ENCODE data around the gene STOML1. TPM values are rescaled to one million over a fixed set of nuclear protein-coding genes. Genes with fewer than 3 reads are reported as not detected.

The STOML1 gene
- total and polyA plus RNA-seq, 10 of the 15 experiments (the other 5 are each of a cell fraction or from before 2014, with no cell fraction given): 0.14 to 13.6 (median 8.3) TPM

DNA sequence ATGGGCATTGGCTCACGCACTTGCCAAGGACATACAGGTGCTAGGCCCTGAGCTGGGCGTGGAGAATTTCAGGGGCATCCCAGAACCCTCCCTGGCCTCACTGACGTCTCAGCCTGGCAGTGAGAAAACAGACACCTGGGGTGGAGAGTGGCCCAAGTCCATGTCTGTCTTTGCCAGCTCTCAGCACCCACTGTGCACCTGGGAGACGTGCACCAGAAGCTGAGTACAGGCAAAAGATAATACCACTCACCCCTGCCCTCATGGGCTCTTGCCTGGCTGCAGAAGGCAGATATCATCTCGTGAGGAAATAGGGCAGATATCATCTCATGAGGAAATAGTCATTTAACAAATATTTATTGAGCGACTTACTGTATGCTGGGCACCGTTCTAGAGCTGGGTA is 57.8 kb downstream of the STOML1 start:
- ChIA-PET SMC1A (ENCODE audit: uncharacterized antibody, unreplicated experiment) (no interaction called here), CTCF (no interaction called here), POLR2A (no interaction called here), RAD21 (ENCODE audit: unreplicated experiment) (no interaction called here)
- TF ChIP-seq YBX1 (IDR thresholded peaks at IDR 0.05): no peak
- TF ChIP-seq TAF1 (IDR thresholded peaks at IDR 0.05; ENCODE audit: borderline replicate concordance, low read depth, low read length): no peak
- TF ChIP-seq SIX5 (IDR thresholded peaks at IDR 0.05; ENCODE audit: low read depth, low read length, severe bottlenecking): no peak
- no peak for TF ChIP-seq HDAC6 (IDR thresholded peaks at IDR 0.05; ENCODE audit: unreplicated experiment)
- no peak for TF ChIP-seq SUZ12 (IDR thresholded peaks at IDR 0.05; ENCODE audit: unreplicated experiment)
- no peak for TF ChIP-seq RAD51 (IDR thresholded peaks at IDR 0.05)
- 15% methylated on average over 7 of the region's 7 CpGs for WGBS (ENCODE audit: insufficient coverage, insufficient replicate concordance, low lambda C conversion rate, missing lambda C conversion rate)
- no peak for DNase-seq (ENCODE audit: low read depth, low spot score)
- no peak for ATAC-seq
- Histone ChIP-seq H3K36me3 (ENCODE audit: control insufficient read depth in 2 of 2, insufficient read depth in 2 of 2, low read length in 1 of 2) (no peaks in the 10 kb centered on the region), H2AFZ (ENCODE audit: control insufficient read depth, low read depth, low read length) (no peak overlapping the region), H3K4me2 (ENCODE audit: control insufficient read depth, insufficient read depth) (no peak overlapping the region), H3K4me1 (ENCODE audit: control insufficient read depth, insufficient read depth, low read length) (no peaks in the 10 kb centered on the region), H3K27ac (ENCODE audit: control insufficient read depth, insufficient read depth) (no peak overlapping the region), H3K4me3 (no peak overlapping the region), H3K79me2 (ENCODE audit: control insufficient read depth, insufficient read depth, low read length) (no peaks in the 10 kb centered on the region), H3K9ac (ENCODE audit: control insufficient read depth, insufficient read depth, low read length) (no peak overlapping the region), H3K9me3 (replicated peaks; ENCODE audit: control insufficient read depth, insufficient read depth, low read length) (no peaks in the 10 kb centered on the region), H4K20me1 (ENCODE audit: control insufficient read depth, insufficient read depth) (no peaks in the 10 kb centered on the region), H3K27me3 (replicated peaks in 1 of 2; ENCODE audit: control insufficient read depth in 2 of 2, insufficient read depth in 2 of 2, low read length in 1 of 2) (peaks cover 3 to 9% of the 10 kb centered on the region in 2 experiments; a peak in 2 of 4 replicates)
- intact Hi-C loops (cut with micrococcal nuclease; ENCODE audit: unreplicated experiment) (no loop called here), in situ Hi-C loops (cut with MboI) (no loop called here)
- FAIRE-seq: no peak
- no TSS peak for BruUV-seq (replicated peaks)

DNA sequence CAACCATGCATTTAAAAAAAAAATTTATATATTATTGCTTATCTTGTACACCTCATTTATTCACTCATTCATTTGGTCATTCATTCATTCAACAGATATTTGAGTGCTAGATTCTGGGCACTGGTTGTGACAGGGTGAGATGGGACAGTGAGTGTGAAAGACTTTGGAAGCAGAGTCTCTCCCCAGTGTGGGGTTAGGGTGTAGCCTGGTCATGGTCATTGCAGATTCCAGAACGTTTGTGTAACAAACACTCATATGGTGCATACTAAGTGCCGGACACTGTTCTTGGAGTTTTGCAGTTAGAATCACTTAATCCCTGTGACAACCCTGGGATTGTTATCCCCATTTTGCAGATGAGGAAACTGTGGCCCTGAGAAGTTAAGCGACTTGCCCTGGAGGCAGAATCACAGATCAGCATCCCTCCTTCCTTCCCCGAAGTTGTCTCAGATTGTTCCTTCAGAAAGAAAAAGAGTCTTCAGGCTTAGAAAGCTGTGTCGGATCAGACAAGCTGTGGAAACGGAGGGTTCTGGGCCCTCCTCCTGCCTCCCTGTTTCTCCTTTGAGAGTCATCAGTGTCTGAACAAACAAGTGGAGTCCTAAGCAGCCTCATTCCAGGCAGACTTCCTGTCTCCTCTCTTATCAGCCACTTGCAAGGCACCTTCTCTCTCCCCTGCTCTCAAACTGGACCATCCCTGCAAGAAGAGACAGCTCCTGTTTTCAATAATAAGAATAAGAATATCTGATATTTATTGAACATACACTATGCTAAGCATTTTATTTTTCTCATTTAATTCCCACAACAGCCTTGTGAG is 59.5 kb downstream of the STOML1 start:
- ChIA-PET RAD21 (ENCODE audit: unreplicated experiment) (no interaction called here), SMC1A (ENCODE audit: uncharacterized antibody, unreplicated experiment) (no interaction called here), POLR2A (no interaction called here), CTCF (interaction anchor here (1.5 kb wide), 1 partner anchor 33 kb away, joined by 4 read pairs; no protein-coding TSS in a partner anchor)
- Histone ChIP-seq H3K27me3 (replicated peaks in 1 of 2; ENCODE audit: control insufficient read depth in 2 of 2, insufficient read depth in 2 of 2, low read length in 1 of 2) (peaks cover 6 to 15% of the 10 kb centered on the region in 2 experiments; a peak in 2 of 4 replicates), H3K27ac (ENCODE audit: control insufficient read depth, insufficient read depth) (no peak overlapping the region), H3K4me1 (ENCODE audit: control insufficient read depth, insufficient read depth, low read length) (no peaks in the 10 kb centered on the region), H3K36me3 (ENCODE audit: control insufficient read depth in 2 of 2, insufficient read depth in 2 of 2, low read length in 1 of 2) (no peaks in the 10 kb centered on the region), H3K9me3 (replicated peaks; ENCODE audit: control insufficient read depth, insufficient read depth, low read length) (no peaks in the 10 kb centered on the region), H2AFZ (ENCODE audit: control insufficient read depth, low read depth, low read length) (no peak overlapping the region), H4K20me1 (ENCODE audit: control insufficient read depth, insufficient read depth) (no peaks in the 10 kb centered on the region), H3K79me2 (ENCODE audit: control insufficient read depth, insufficient read depth, low read length) (no peaks in the 10 kb centered on the region), H3K9ac (ENCODE audit: control insufficient read depth, insufficient read depth, low read length) (no peak overlapping the region), H3K4me3 (no peak overlapping the region), H3K4me2 (ENCODE audit: control insufficient read depth, insufficient read depth) (no peak overlapping the region)
- 21% methylated on average over 6 of the region's 6 CpGs for WGBS (ENCODE audit: insufficient coverage, insufficient replicate concordance, low lambda C conversion rate, missing lambda C conversion rate)
- in situ Hi-C loops (cut with MboI): no loop called here
- DNase-seq (ENCODE audit: low read depth, low spot score) (no peak), ATAC-seq (no peak), FAIRE-seq (no peak)
- intact Hi-C loops (cut with micrococcal nuclease; ENCODE audit: unreplicated experiment): no loop called here
- TF ChIP-seq ZNF384 (IDR thresholded peaks at IDR 0.05; ENCODE audit: borderline replicate concordance, low read depth, low read length) (no peak), ZBTB11 (CRISPR knock-in tag; IDR thresholded peaks at IDR 0.05) (no peak)
- TF ChIP-seq, protein P1, sequence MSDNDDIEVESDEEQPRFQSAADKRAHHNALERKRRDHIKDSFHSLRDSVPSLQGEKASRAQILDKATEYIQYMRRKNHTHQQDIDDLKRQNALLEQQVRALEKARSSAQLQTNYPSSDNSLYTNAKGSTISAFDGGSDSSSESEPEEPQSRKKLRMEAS (IDR thresholded peaks at IDR 0.05; ENCODE audit: low read depth, low read length): no peak
- no TSS peak for BruUV-seq (replicated peaks)
